IMR-90 (cell line): ENCODE measurements around the gene RGS12. TPM values are rescaled to one million over a fixed set of nuclear protein-coding genes. Genes with fewer than 3 reads are reported as not detected.

Experiments used
- ATAC-seq: fragments of 200-7000 bp; cut with Tn5 transposase; 2 replicates; pipeline ENCODE4 v1.9.1; 2020; ENCODE audit warnings: low read depth, mild to moderate bottlenecking, moderate library complexity
- BruUV-seq: library from RNA; stranded (reverse); fragments of 400-500 nt; replicated peaks from 2 replicates; lab custom pipeline; 2021; lab: Mats Ljungman, UMichigan
- CTCF ChIA-PET: fragments of 300-600 bp; formaldehyde crosslinking; extraction: SDS; loops from one replicate; lab custom pipeline; 2021; ENCODE audit warnings: antibody characterized with exemption; lab: Yijun Ruan, JAX
- POLR2A ChIA-PET: fragments of 300-600 bp; sonication (Branson Sonifier 250); formaldehyde crosslinking; loops from one replicate; lab custom pipeline; 2022; ENCODE audit warnings: antibody characterized with exemption; ENCODE audit not compliant: unreplicated experiment; lab: Charles Lee
- DNase-seq: peaks from one replicate; pipeline ENCODE4 v3.0.0; 2013
- H2AFZ ChIP-seq: replicated peaks from 2 replicates; pipeline ENCODE3; 2013; ENCODE audit warnings: low read length, mild to moderate bottlenecking; ENCODE audit not compliant: poor library complexity
- H2AK5ac ChIP-seq: 2 replicates; pipeline ENCODE4 v1.6.1; 2013; ENCODE audit warnings: low read depth, low read length, inconsistent platforms
- H2AK9ac ChIP-seq: replicated peaks from 2 replicates; pipeline ENCODE3; 2013; ENCODE audit warnings: mild to moderate bottlenecking, low read depth, low read length, moderate library complexity; ENCODE audit not compliant: poor library complexity
- H2BK120ac ChIP-seq: 2 replicates; pipeline ENCODE4 v1.6.1; 2013; ENCODE audit warnings: low read depth, low read length, inconsistent platforms
- H2BK15ac ChIP-seq: 3 replicates; pipeline ENCODE4 v1.6.1; 2013; ENCODE audit warnings: low read depth, low read length, inconsistent platforms
- H2BK20ac ChIP-seq: 2 replicates; pipeline ENCODE4 v1.6.1; 2013; ENCODE audit warnings: low read depth, mild to moderate bottlenecking, inconsistent platforms, low read length, moderate library complexity
- H2BK5ac ChIP-seq: 2 replicates; pipeline ENCODE4 v1.6.1; 2013; ENCODE audit warnings: mild to moderate bottlenecking, low read depth, low read length, inconsistent platforms; ENCODE audit not compliant: poor library complexity, severe bottlenecking
- H3K14ac ChIP-seq: replicated peaks from 2 replicates; pipeline ENCODE4 v1.6.1; 2013; ENCODE audit warnings: low read depth, low read length, inconsistent platforms
- H3K18ac ChIP-seq: 2 replicates; pipeline ENCODE4 v1.6.1; 2013; ENCODE audit warnings: low read depth, low read length, control low read depth
- H3K23ac ChIP-seq: 2 replicates; pipeline ENCODE4 v1.6.1; 2013; ENCODE audit warnings: low read depth, low read length, inconsistent platforms
- H3K27ac ChIP-seq: 2 replicates; pipeline ENCODE4 v1.5.1; 2013; ENCODE audit warnings: mild to moderate bottlenecking, control low read depth, low read length; ENCODE audit not compliant: insufficient read depth
- H3K27me3 ChIP-seq: 2 replicates; pipeline ENCODE4 v1.6.1; 2013; ENCODE audit warnings: low read length; ENCODE audit not compliant: control insufficient read depth, insufficient read depth
- H3K36me3 ChIP-seq: 2 replicates; pipeline ENCODE4 v1.6.1; 2013; ENCODE audit warnings: low read length, mixed read lengths; ENCODE audit not compliant: control insufficient read depth, insufficient read depth
- H3K4ac ChIP-seq: 2 replicates; pipeline ENCODE4 v1.6.1; 2013; ENCODE audit warnings: low read depth, low read length, inconsistent platforms
- H3K4me1 ChIP-seq: 2 replicates; pipeline ENCODE4 v1.6.1; 2013; ENCODE audit warnings: low read length, mixed read lengths; ENCODE audit not compliant: control insufficient read depth, insufficient read depth
- H3K4me2 ChIP-seq: 2 replicates; pipeline ENCODE4 v1.6.1; 2013; ENCODE audit warnings: low read depth, mild to moderate bottlenecking, control low read depth, low read length, moderate library complexity
- H3K4me3 ChIP-seq: 2 replicates; pipeline ENCODE4 v1.5.1; 2013; ENCODE audit warnings: low read depth, mild to moderate bottlenecking, control low read depth, low read length, moderate library complexity; ENCODE audit not compliant: insufficient read depth
- H3K56ac ChIP-seq: 2 replicates; pipeline ENCODE4 v1.6.1; 2013; ENCODE audit warnings: low read length, inconsistent platforms; ENCODE audit not compliant: insufficient read depth; ENCODE audit errors: extremely low read depth
- H3K79me1 ChIP-seq, 2 experiments: 2 replicates each; pipeline ENCODE4 v1.6.1; 2013; ENCODE audit warnings: low read length in 2 of 2, inconsistent platforms in 1 of 2, low read depth in 1 of 2
- H3K9ac ChIP-seq: 2 replicates; pipeline ENCODE4 v1.6.1; 2013; ENCODE audit warnings: low read depth, low read length, control low read depth
- H3K9me1 ChIP-seq: 2 replicates; pipeline ENCODE4 v1.6.1; 2013; ENCODE audit warnings: low read length, inconsistent platforms; ENCODE audit not compliant: insufficient read depth
- H3K9me3 ChIP-seq: 2 replicates; pipeline ENCODE4 v1.6.1; 2013; ENCODE audit warnings: low read length; ENCODE audit not compliant: control insufficient read depth, insufficient read depth
- H4K20me1 ChIP-seq: 2 replicates; pipeline ENCODE4 v1.6.1; 2013; ENCODE audit warnings: low read length, inconsistent platforms; ENCODE audit not compliant: insufficient read depth
- H4K5ac ChIP-seq: 2 replicates; pipeline ENCODE4 v1.6.1; 2013; ENCODE audit warnings: mild to moderate bottlenecking, low read depth, low read length, control low read depth
- H4K8ac ChIP-seq, 2 experiments: 2 replicates each; pipeline ENCODE4 v1.6.1; 2013; ENCODE audit warnings: low read depth in 2 of 2, low read length in 2 of 2, control low read depth in 1 of 2, inconsistent platforms in 1 of 2
- H4K91ac ChIP-seq: 2 replicates; pipeline ENCODE4 v1.6.1; 2013; ENCODE audit warnings: low read depth, low read length, inconsistent platforms; ENCODE audit not compliant: insufficient read depth
- BHLHE40 ChIP-seq: fragments of 150-350 bp; IDR thresholded peaks from 2 replicates; pipeline ENCODE4 v1.6.1; 2016; ENCODE audit warnings: mild to moderate bottlenecking, low read depth, low read length
- MAFK ChIP-seq: IDR thresholded peaks from 2 replicates; pipeline ENCODE4 v1.6.1; 2012; ENCODE audit warnings: low read depth, low read length, improper control_type of control experiment
- MAZ ChIP-seq: IDR thresholded peaks from 2 replicates; pipeline ENCODE4 v1.6.1; 2012; ENCODE audit warnings: low read depth, mild to moderate bottlenecking, low read length, improper control_type of control experiment, moderate library complexity, borderline replicate concordance
- MXI1 ChIP-seq: IDR thresholded peaks from 2 replicates; pipeline ENCODE4 v1.6.1; 2012; ENCODE audit warnings: low read depth, mild to moderate bottlenecking, low read length, moderate library complexity, borderline replicate concordance
- NFE2L2 ChIP-seq: fragments of 150-350 bp; IDR thresholded peaks from 2 replicates; pipeline ENCODE4 v1.6.1; 2016; ENCODE audit warnings: low read depth, mild to moderate bottlenecking, low read length
- POLR2A ChIP-seq: IDR thresholded peaks from 2 replicates; pipeline ENCODE4 v1.6.1; 2012; ENCODE audit warnings: mild to moderate bottlenecking, low read depth, low read length
- RCOR1 ChIP-seq: IDR thresholded peaks from 2 replicates; pipeline ENCODE4 v1.6.1; 2012; ENCODE audit warnings: mild to moderate bottlenecking, low read length, improper control_type of control experiment; ENCODE audit not compliant: insufficient replicate concordance
- RFX5 ChIP-seq: IDR thresholded peaks from 2 replicates; pipeline ENCODE4 v1.8.0; 2012; ENCODE audit warnings: low read depth, mild to moderate bottlenecking, low read length, moderate library complexity
- WGBS, 2 experiments: methylation state at CpG; one replicate each; pipeline versions ENCODE4 v1.1.5 to v1.1.7; 2013; ENCODE audit warnings: missing lambda C conversion rate in 2 of 2; ENCODE audit not compliant: insufficient read length in 1 of 2; ENCODE audit errors: extremely low coverage in 2 of 2; 5-methylcytosine and 5-hydroxymethylcytosine counted together
- dilution Hi-C: fragments of 300-500 bp; cut with HindIII; formaldehyde crosslinking; loops from one replicate; pipeline ENCODE4 v1.14.3; 2018; ENCODE audit warnings: low sequenced_read_pairs; ENCODE audit not compliant: unreplicated experiment
- in situ Hi-C: fragments of 300-500 bp; cut with MboI; formaldehyde crosslinking; loops from 3 replicates; pipeline ENCODE4 v1.14.3; 2019; ENCODE audit warnings: low sequenced_read_pairs, inconsistent platforms, mixed read lengths
- intact Hi-C: fragments of 100-400 bp; cut with micrococcal nuclease; formaldehyde crosslinking; loops from 2 replicates; pipeline ENCODE4 v1.10.0; 2022
- polyA plus RNA-seq, 3 experiments: library from polyadenylated mRNA; depleted of rRNA; stranded (reverse); fragments of >200 nt; gene quantifications; 2 replicates each; pipeline ENCODE4 v1.2.3, GENCODE V29; 2012; ENCODE audit warnings: low replicate concordance in 1 of 3
- total RNA-seq: library from RNA; depleted of rRNA; stranded (reverse); fragments of >200 nt; gene quantifications from 2 replicates; pipeline ENCODE4 v1.2.3, GENCODE V29; 2012
- TF ChIP-seq, protein P1 (sequence below): conservative IDR thresholded peaks from 2 replicates; pipeline ENCODE4 v1.5.1; 2012; ENCODE audit warnings: mild to moderate bottlenecking, low read depth, low read length, improper control_type of control experiment

RGS12 gene
- total and polyA plus RNA-seq, 2 of the 4 experiments (the other 2 are of a cell fraction): 11.8 to 12.0 TPM

DNA sequence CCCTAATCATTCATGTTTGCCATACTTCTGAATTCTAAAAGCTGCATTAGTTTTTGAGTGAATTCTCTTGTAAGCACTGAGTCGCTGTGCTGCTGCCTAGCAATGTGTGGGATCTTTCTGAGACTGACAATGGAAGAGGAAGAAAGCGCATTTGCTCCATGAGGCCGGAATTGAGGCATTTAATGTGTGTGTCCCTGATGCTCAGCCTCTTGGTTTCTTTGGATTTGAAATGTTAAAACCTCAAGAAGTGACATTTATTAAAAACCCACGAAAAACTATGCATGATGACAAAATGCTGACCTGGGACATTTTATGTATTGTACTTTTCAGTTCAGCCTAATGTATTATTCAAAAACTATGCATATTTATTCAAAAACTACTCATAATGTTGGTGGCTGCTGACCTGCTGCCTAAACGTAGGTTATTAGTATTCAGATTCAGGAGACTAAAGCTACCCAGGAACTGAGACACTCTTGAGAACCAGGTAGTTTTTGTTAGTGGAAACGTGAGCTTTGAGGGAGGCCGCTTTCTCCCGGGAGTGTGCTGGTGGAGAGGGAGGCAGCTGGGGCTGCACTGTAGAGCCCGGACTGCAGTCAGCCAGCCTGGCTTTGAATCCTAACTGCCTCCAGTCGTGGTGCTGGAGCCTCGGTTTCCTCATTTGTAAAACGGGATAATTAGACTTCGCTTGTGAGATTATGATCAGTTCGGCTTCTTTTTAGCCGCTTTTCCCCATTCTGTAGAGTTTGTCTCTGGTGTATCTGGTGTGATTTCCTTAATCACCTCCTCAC lies 11.3 kb downstream of the RGS12 start:
- Histone ChIP-seq H3K4ac (no peak overlapping the region), H3K9me1 (peaks cover 31% of the 10 kb centered on the region), H2BK5ac (no peak overlapping the region), H2BK20ac (no peak overlapping the region), H2AK9ac (no peak overlapping the region), H4K20me1 (peaks cover 62% of the 10 kb centered on the region), H4K91ac (no peak overlapping the region), H3K27ac (no peak overlapping the region), H3K9ac (no peak overlapping the region), H2BK120ac (no peak overlapping the region), H3K18ac (no peak overlapping the region), H3K9me3 (no peaks in the 10 kb centered on the region), H3K79me1 (peaks cover 38 to 90% of the 10 kb centered on the region in 2 experiments), H3K14ac (peak overlapping the region; percentile 26; the same call in 1 of the 2 replicates), H2AFZ (no peak overlapping the region), H3K36me3 (no peaks in the 10 kb centered on the region), H3K56ac (no peak overlapping the region), H2BK15ac (no peak overlapping the region), H3K4me3 (no peak overlapping the region), H4K5ac (no peak overlapping the region), H3K27me3 (no peaks in the 10 kb centered on the region), H3K4me1 (peaks cover 23% of the 10 kb centered on the region), H3K4me2 (0 out of 2 replicates have a peak overlapping the region, but pooled peaks have one; percentile 24), H3K23ac (0 out of 2 replicates have a peak overlapping the region, but pooled peaks have one; percentile 2), H4K8ac (peak overlapping the region in 1 of 2 experiments; percentile 71; a peak in 2 of 4 replicates), H2AK5ac (no peak overlapping the region)
- 85% methylated on average over 5 of the region's 15 CpGs; no CpG with 5 or more reads in 1 of the 2 experiments for WGBS, 2 experiments
- DNase-seq: no peak
- intact Hi-C loops: no loop called here
- TF ChIP-seq MXI1 (no peak), NFE2L2 (no peak), RCOR1 (no peak), RFX5 (no peak), BHLHE40 (no peak), POLR2A (no peak), MAFK (peak; percentile 86), MAZ (no peak)
- TF ChIP-seq, protein P1, sequence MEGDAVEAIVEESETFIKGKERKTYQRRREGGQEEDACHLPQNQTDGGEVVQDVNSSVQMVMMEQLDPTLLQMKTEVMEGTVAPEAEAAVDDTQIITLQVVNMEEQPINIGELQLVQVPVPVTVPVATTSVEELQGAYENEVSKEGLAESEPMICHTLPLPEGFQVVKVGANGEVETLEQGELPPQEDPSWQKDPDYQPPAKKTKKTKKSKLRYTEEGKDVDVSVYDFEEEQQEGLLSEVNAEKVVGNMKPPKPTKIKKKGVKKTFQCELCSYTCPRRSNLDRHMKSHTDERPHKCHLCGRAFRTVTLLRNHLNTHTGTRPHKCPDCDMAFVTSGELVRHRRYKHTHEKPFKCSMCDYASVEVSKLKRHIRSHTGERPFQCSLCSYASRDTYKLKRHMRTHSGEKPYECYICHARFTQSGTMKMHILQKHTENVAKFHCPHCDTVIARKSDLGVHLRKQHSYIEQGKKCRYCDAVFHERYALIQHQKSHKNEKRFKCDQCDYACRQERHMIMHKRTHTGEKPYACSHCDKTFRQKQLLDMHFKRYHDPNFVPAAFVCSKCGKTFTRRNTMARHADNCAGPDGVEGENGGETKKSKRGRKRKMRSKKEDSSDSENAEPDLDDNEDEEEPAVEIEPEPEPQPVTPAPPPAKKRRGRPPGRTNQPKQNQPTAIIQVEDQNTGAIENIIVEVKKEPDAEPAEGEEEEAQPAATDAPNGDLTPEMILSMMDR: no peak
- ChIA-PET CTCF (no interaction called here), POLR2A (interaction anchor here (0.6 kb wide), 1 partner anchor 17 kb away, joined by 3 read pairs; no protein-coding TSS in a partner anchor)
- in situ Hi-C loops: no loop called here
- no peak for ATAC-seq
- dilution Hi-C loops: no loop called here
- no TSS peak for BruUV-seq
